ENCODE measurements around the gene SGCE. TPM values are rescaled to one million over a fixed set of nuclear protein-coding genes. Genes with fewer than 3 reads are reported as not detected.

The SGCE gene
- total RNA-seq, 1 experiment from 2014 or later = 19.0 TPM

DNA sequence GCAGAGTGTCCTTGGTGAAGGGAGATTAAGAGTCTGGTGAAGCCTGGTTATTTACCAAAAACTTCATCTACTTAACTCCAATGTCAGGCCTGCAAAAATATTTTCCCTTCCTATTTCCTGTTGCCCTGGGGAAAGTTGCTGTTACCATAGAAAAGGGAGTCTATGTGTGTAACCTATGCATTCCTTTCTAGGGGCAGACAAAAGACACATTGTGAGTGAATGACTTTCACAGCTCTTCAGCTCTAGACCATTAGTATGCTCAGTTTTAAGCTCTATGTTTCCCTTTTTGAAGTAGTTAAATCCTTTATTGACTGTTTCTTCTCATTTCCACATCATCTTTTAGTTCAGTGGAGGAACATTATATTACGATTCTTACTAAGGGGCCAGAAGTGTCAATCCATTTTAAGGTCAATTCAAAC, 45.6 kb upstream of the SGCE start:
- CTCF ChIA-PET = interaction anchor here (0.8 to 1.1 kb wide), 2 partner anchors 45 to 545 kb away, joined by 3 read pairs; partner anchors contain the start of gene SGCE
- peak overlapping the region; percentile 85 for H3K27ac Mint-ChIP-seq
- no peaks in the 10 kb centered on the region for H3K27me3 Mint-ChIP-seq (ENCODE audit: low read depth)
- peaks cover 8% of the 10 kb centered on the region for H3K36me3 Mint-ChIP-seq
- TF ChIP-seq GABPB1 (CRISPR knock-in tag; IDR thresholded peaks at IDR 0.05) (0 out of 2 replicates have a peak, but pooled peaks have one; percentile 16), ZNF416 (CRISPR knock-in tag; IDR thresholded peaks at IDR 0.05) (no peak)
- no peak overlapping the region for H3K4me3 Mint-ChIP-seq
- ATAC-seq = peak; percentile 95
- peaks cover 16% of the 10 kb centered on the region for H3K4me1 Mint-ChIP-seq
- H3K9me3 Mint-ChIP-seq = peaks cover 21% of the 10 kb centered on the region
- POLR2A ChIA-PET = no interaction called here
- DNase-seq (ENCODE audit: low spot score) = no peak

DNA sequence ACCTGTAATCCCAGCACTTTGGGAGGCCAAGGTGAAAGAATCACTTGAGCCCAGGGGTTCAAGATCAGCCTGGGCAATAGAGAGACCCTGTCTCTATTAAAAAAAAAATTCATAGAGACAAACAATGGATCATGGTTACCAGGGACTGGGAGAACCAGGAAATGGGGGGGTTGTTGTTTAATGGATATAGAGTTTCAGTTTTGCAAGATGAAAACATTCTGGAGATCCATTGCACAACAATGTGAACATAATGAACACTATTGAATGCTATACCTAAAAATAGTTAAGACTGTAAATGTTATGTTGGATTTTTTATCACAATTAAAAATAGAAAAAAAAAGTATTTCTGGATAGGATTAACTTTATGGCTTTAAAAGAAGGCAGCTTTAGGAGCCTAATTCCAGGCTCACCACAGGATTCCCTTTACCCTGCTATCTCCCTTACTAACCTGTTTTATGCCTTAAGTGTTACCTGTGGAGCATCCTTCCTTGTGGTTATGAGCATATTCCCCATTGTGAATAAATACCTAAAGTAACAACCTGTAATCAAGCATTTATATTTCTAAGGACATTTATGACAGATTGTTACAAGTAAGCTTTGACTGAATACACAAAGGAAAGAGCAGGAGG, 45.1 kb upstream of the SGCE start:
- Mint-ChIP-seq H3K27ac (peak overlapping the region; percentile 85), H3K4me1 (peaks cover 16% of the 10 kb centered on the region), H3K9me3 (peaks cover 17% of the 10 kb centered on the region), H3K27me3 (ENCODE audit: low read depth) (no peaks in the 10 kb centered on the region), H3K36me3 (peaks cover 4% of the 10 kb centered on the region), H3K4me3 (no peak overlapping the region)
- DNase-seq (ENCODE audit: low spot score) = no peak
- no peak for TF ChIP-seq ETV6 (CRISPR knock-in tag; IDR thresholded peaks at IDR 0.05)
- TF ChIP-seq, protein P1, sequence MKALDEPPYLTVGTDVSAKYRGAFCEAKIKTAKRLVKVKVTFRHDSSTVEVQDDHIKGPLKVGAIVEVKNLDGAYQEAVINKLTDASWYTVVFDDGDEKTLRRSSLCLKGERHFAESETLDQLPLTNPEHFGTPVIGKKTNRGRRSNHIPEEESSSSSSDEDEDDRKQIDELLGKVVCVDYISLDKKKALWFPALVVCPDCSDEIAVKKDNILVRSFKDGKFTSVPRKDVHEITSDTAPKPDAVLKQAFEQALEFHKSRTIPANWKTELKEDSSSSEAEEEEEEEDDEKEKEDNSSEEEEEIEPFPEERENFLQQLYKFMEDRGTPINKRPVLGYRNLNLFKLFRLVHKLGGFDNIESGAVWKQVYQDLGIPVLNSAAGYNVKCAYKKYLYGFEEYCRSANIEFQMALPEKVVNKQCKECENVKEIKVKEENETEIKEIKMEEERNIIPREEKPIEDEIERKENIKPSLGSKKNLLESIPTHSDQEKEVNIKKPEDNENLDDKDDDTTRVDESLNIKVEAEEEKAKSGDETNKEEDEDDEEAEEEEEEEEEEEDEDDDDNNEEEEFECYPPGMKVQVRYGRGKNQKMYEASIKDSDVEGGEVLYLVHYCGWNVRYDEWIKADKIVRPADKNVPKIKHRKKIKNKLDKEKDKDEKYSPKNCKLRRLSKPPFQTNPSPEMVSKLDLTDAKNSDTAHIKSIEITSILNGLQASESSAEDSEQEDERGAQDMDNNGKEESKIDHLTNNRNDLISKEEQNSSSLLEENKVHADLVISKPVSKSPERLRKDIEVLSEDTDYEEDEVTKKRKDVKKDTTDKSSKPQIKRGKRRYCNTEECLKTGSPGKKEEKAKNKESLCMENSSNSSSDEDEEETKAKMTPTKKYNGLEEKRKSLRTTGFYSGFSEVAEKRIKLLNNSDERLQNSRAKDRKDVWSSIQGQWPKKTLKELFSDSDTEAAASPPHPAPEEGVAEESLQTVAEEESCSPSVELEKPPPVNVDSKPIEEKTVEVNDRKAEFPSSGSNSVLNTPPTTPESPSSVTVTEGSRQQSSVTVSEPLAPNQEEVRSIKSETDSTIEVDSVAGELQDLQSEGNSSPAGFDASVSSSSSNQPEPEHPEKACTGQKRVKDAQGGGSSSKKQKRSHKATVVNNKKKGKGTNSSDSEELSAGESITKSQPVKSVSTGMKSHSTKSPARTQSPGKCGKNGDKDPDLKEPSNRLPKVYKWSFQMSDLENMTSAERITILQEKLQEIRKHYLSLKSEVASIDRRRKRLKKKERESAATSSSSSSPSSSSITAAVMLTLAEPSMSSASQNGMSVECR (CRISPR knock-in tag; IDR thresholded peaks at IDR 0.05; ENCODE audit: borderline replicate concordance) = no peak
- TF ChIP-seq MYBL2 (CRISPR knock-in tag; IDR thresholded peaks at IDR 0.05) = no peak
- TF ChIP-seq, protein P2, sequence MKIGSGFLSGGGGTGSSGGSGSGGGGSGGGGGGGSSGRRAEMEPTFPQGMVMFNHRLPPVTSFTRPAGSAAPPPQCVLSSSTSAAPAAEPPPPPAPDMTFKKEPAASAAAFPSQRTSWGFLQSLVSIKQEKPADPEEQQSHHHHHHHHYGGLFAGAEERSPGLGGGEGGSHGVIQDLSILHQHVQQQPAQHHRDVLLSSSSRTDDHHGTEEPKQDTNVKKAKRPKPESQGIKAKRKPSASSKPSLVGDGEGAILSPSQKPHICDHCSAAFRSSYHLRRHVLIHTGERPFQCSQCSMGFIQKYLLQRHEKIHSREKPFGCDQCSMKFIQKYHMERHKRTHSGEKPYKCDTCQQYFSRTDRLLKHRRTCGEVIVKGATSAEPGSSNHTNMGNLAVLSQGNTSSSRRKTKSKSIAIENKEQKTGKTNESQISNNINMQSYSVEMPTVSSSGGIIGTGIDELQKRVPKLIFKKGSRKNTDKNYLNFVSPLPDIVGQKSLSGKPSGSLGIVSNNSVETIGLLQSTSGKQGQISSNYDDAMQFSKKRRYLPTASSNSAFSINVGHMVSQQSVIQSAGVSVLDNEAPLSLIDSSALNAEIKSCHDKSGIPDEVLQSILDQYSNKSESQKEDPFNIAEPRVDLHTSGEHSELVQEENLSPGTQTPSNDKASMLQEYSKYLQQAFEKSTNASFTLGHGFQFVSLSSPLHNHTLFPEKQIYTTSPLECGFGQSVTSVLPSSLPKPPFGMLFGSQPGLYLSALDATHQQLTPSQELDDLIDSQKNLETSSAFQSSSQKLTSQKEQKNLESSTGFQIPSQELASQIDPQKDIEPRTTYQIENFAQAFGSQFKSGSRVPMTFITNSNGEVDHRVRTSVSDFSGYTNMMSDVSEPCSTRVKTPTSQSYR (CRISPR knock-in tag; IDR thresholded peaks at IDR 0.05) = no peak
- TF ChIP-seq RELA (CRISPR knock-in tag; IDR thresholded peaks at IDR 0.05; ENCODE audit: borderline replicate concordance) = no peak
- TF ChIP-seq HMGA2 (CRISPR knock-in tag; IDR thresholded peaks at IDR 0.05) = no peak
- TF ChIP-seq EMX1 (CRISPR knock-in tag; IDR thresholded peaks at IDR 0.05) = no peak
- no peak for TF ChIP-seq FOXK1 (CRISPR knock-in tag; IDR thresholded peaks at IDR 0.05)
- no peak for TF ChIP-seq CBFB (CRISPR knock-in tag; IDR thresholded peaks at IDR 0.05; ENCODE audit: low read depth)
- no peak for TF ChIP-seq ZNF317 (CRISPR knock-in tag; IDR thresholded peaks at IDR 0.05; ENCODE audit: borderline replicate concordance, low read depth)
- TF ChIP-seq ZNF121 (CRISPR knock-in tag; IDR thresholded peaks at IDR 0.05) = no peak
- TF ChIP-seq, protein P3, sequence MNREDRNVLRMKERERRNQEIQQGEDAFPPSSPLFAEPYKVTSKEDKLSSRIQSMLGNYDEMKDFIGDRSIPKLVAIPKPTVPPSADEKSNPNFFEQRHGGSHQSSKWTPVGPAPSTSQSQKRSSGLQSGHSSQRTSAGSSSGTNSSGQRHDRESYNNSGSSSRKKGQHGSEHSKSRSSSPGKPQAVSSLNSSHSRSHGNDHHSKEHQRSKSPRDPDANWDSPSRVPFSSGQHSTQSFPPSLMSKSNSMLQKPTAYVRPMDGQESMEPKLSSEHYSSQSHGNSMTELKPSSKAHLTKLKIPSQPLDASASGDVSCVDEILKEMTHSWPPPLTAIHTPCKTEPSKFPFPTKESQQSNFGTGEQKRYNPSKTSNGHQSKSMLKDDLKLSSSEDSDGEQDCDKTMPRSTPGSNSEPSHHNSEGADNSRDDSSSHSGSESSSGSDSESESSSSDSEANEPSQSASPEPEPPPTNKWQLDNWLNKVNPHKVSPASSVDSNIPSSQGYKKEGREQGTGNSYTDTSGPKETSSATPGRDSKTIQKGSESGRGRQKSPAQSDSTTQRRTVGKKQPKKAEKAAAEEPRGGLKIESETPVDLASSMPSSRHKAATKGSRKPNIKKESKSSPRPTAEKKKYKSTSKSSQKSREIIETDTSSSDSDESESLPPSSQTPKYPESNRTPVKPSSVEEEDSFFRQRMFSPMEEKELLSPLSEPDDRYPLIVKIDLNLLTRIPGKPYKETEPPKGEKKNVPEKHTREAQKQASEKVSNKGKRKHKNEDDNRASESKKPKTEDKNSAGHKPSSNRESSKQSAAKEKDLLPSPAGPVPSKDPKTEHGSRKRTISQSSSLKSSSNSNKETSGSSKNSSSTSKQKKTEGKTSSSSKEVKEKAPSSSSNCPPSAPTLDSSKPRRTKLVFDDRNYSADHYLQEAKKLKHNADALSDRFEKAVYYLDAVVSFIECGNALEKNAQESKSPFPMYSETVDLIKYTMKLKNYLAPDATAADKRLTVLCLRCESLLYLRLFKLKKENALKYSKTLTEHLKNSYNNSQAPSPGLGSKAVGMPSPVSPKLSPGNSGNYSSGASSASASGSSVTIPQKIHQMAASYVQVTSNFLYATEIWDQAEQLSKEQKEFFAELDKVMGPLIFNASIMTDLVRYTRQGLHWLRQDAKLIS (CRISPR knock-in tag; IDR thresholded peaks at IDR 0.05; ENCODE audit: borderline replicate concordance) = no peak
- no peak for TF ChIP-seq ATF1 (CRISPR knock-in tag; IDR thresholded peaks at IDR 0.05)
- no peak for TF ChIP-seq PRRX2 (CRISPR knock-in tag; IDR thresholded peaks at IDR 0.05)
- no peak for TF ChIP-seq FOXJ3 (CRISPR knock-in tag; IDR thresholded peaks at IDR 0.05; ENCODE audit: borderline replicate concordance)
- TF ChIP-seq, protein P4, sequence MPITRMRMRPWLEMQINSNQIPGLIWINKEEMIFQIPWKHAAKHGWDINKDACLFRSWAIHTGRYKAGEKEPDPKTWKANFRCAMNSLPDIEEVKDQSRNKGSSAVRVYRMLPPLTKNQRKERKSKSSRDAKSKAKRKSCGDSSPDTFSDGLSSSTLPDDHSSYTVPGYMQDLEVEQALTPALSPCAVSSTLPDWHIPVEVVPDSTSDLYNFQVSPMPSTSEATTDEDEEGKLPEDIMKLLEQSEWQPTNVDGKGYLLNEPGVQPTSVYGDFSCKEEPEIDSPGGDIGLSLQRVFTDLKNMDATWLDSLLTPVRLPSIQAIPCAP (CRISPR knock-in tag; IDR thresholded peaks at IDR 0.05) = no peak
- TF ChIP-seq TP53 (CRISPR knock-in tag; IDR thresholded peaks at IDR 0.05) = no peak
- TF ChIP-seq, protein P5, sequence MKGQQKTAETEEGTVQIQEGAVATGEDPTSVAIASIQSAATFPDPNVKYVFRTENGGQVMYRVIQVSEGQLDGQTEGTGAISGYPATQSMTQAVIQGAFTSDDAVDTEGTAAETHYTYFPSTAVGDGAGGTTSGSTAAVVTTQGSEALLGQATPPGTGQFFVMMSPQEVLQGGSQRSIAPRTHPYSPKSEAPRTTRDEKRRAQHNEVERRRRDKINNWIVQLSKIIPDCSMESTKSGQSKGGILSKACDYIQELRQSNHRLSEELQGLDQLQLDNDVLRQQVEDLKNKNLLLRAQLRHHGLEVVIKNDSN (CRISPR knock-in tag; IDR thresholded peaks at IDR 0.05) = no peak
- TF ChIP-seq, protein P6, sequence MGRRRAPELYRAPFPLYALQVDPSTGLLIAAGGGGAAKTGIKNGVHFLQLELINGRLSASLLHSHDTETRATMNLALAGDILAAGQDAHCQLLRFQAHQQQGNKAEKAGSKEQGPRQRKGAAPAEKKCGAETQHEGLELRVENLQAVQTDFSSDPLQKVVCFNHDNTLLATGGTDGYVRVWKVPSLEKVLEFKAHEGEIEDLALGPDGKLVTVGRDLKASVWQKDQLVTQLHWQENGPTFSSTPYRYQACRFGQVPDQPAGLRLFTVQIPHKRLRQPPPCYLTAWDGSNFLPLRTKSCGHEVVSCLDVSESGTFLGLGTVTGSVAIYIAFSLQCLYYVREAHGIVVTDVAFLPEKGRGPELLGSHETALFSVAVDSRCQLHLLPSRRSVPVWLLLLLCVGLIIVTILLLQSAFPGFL (CRISPR knock-in tag; IDR thresholded peaks at IDR 0.05; ENCODE audit: borderline replicate concordance) = no peak
- no peak for TF ChIP-seq GABPB1 (CRISPR knock-in tag; IDR thresholded peaks at IDR 0.05)
- CTCF ChIA-PET = interaction anchor here (0.8 to 1.1 kb wide), 2 partner anchors 45 to 546 kb away, joined by 3 read pairs; partner anchors contain the start of gene SGCE
- ATAC-seq = peak; percentile 35
- POLR2A ChIA-PET = no interaction called here

Data from WTC11 (cell line).